NCI-H446 treated with DMSO at 0.1 percent for 48 hours (cell line): ENCODE results near the gene SIX2.

Experiments used
- DNase-seq: peaks from one replicate; lab custom pipeline; 2025; lab: John Stamatoyannopoulos, UW

SIX2 gene

DNA sequence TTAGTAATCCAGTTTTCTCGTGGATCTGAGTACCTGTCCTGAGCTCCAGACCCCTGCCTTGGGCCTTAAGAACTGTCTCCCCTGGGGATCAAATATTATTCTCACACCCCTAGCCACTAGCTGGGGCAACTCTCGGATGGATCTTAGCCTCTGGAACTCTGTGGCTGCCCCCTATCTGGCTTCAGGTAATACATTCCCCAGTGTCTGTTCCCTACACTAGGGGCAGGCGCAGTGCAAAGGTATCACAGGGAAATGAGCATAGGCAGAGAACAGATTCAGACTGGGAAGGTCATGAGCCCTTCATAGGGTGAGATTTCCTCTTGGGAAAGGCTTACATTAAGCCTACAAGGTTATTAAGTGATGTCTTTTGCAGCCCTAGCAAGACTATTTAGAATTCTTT is 11.2 kb upstream of the SIX2 start:
- DNase-seq = no peak

DNA sequence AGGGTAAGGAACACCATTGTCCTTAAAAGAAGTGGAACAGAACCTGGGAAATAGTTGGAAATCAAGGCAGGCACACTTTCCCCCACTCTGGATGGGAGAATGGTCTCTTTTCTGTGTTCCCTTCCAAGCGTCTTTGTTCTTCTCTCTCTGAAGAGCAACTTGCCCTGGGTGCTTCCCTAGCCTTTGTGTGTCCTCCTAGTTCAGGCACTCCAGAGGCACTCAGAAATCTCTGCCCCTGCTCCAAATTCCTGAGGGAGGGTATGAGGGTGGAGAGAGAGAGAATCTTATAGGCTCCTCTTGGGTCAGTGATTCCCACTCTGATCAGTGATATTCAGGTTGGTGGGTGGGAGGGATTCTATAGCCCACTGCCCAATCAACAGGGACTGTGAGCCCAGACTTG is 8.8 kb upstream of the SIX2 start:
- DNase-seq = no peak

DNA sequence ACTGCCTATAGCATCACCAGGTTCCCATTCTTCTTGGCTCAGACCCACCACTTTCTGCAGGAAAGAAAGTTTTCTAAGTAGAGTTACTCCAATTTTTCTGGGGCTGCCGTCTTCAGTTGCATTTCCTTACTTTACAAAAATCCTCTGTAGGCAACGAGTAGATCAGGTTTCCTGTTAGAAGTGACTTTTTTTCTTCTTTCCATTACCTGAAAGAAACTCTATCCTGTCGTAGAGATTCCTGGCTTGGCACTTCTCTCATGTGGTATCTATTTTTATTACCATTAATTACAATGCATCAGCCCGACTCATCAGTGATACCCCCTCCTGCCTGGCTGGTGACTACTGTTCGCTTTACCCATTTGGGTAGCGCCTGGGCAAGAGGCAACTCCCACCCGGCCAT is 5.6 kb upstream of the SIX2 start:
- DNase-seq = no peak

DNA sequence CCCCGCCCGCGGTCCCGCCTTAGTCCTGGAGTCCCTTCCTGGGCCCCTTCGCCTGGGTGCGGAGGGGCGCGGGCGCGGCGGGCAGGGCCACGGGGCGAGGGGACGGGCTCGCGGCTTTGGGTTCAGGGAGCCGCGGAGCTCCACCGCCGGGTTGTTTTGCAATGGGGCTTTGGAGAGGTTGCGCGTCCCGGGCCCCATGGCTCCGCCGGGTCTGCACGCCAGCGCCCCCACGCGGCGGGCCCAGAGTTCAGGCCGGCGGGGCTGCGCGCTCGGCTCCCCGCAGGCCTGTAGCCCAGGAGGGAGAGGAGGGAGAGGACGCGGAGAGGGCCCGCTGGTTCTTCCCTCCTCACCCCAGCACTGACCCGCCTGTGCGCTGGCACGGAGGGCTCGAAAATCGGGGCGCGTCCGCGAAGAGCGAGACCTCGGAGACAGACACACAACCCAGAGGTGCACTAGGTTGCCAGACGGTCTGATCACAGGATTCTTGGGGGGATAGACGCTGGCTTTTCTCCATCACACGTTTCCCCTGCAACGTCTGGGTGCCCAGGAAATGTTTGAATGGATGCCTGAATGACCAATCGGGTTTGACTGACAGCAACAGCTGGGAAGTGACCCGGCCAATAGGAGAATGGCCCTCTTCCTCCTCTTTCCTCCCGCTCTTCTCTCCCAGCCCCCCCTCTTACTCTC is 4.9 kb upstream of the SIX2 start:
- DNase-seq = no peak

DNA sequence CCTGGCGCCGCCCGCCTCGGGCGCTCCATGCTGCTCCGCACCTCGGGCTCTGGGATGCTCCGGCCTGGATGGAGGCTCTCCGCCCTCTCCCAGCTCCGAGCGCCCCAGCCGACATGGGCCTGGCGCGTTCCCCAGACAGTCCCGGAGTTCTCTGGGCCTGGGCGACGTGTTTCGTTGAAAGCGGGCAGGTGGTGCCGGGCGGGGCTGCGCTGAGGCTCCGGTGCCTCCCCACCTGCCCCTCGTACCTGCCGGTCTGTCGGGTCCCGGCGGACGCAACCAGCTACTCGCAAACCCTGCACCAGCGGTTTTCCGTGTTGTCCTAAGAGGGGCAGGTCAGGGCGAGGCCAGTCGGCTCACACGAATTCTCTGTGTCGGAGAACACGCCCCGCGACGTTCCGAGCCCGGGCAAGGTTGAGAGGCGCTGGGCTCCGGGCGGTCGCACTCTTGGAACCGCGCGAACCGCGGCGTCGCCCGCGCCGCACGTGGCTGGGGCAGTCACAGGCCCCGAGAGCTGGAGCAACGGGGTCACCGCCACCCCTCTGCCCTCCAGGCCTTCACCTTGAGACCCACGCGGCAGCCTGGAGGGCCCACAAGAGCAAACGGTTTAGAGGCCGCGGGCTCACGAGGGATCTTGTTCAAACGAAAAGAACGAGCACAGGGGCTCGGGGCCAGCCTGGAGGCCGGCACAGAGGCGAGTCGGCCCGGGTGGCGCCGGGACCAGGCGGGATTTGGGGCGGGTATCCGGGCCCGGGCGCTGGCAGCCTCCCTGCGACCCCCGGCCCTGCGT is 4.2 kb upstream of the SIX2 start:
- DNase-seq = no peak

DNA sequence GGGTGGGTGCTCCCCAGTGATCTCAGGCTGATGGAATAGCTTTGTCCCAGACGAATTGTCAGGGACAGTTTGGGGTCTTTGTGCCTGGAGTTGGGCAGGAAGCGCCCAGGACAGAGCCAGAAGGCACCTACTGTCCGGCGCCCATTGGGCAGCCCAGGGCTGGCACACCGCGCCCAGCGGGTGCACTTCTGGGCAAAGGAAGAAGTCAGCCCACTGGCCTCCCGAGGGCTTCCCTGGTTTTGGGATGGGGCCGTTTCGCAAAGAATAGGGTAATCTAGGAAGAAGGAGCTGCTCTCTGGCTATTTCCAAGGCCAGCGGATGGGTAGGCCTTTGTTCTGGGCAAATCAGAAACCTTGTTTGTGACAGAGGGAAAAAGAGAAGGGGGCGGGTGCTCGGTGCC is 3.5 kb upstream of the SIX2 start:
- DNase-seq = no peak

DNA sequence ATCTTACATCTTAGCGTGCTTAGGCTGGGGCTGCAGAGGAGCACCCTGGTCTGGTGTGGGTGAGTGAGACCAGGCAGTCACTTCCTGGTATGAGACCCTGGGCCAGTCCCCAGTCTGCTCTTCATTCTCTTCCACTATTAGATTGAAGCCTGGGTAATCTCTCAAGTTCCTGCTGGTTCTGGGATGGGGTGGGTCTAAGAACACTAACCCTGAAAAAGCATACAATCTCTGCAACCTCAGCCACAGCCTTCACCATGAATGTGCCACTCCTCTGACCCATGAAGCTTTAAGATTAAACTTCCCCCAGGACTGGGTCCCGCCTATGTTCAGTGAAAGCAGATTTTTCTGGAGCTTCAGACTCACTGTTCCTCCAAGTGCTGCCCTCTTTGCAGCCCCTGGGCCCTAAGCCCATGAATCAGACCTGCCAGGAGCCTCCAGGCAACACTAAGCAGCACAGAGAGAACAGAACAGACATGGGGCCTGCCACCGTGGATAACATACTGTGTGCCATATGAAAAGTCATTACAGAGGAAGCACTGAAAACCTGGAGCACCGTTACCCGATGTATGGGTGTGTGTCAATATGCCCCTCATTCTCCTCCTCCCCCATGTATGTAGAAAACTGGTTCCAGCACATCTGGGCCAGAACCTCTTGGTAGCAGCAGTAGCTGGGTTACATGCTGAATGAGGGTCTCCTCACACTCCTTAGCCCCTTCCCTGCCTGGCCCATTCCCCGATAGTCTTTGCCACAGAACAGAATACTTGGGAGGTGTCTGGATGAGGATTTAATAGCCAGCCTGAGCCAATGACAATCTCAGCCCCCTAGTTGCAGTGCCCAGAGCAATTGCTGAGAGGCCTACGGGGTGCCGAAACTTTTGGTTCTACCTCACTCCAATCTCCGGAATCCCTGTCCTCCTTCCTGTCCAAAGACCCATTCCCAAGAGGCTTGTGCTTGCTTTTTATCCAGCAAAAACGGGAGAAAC is 2.7 kb upstream of the SIX2 start:
- DNase-seq = no peak

DNA sequence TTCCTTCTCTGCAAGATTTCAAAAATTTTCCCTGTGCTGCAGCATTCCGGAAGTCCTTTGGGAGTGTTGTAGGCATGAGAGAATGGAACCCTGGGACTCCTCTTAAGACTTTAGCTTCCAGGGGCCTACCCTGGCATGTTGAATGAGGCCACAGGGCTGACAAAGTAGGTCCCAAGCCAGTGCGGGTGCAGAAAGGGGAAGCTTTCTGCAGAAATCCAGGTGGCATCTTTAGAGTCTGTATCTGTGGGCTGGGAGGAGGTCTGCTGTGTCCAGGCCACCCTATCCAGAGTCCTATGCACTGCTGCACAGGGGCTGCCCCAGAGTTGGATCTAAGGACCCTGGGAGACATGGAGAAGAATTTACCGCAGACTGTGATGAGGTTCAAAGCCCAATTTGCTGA is 1.9 kb upstream of the SIX2 start:
- no peak for DNase-seq

DNA sequence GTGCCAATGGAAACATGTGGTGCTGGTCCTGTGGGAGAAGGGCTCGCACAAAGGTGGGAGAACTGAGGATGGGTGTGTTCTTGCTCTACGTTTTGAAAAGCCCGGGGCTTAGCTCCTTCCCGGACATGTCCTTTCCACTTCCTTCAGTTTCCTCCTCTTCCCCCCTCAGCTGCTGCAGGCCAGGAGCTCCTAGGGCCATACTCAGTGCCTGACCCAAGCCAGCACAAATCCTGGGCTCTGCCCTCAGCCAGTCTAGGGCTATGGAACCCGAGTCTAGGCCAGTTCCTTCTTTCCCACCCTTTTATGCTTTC is 1.4 kb upstream of the SIX2 start:
- no peak for DNase-seq

DNA sequence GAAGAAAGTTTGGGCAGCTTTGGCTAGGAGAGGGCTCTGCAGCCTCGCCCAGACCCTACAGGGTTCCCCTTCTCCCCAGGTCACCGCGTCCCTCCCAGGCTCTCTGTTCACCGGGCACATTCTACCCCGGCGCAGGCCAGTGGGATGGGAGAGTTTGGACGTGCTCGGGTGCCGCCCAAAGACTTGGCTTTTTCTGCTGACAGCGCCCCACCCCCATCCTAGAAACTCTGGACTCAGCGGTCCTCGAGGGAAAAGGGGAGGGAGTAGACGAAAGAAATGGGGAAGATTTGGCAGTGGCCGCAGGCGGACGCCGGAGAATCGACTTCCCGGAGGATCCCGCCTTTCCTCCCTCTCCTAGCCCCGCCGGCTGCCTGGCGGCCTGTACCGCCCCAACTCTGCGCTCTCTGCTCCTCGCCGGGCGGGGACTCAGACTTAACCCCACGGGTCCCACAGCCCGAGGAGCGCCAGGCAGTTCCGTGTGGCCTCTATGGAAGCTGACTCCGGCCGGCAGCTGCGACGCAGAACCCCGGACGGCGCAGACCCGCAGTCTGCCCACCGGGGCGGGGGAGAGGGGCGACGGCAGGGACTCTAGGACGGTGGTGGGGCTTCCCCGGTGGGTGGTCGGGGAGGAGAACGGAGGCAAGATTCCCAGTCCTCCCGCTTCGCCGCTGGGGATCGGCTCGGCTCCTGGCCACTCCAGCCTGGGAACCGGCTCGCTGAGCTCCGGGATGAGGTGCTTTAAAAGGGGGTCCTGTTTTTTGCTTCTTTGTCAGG is 863 bp upstream of the SIX2 start:
- no peak for DNase-seq

DNA sequence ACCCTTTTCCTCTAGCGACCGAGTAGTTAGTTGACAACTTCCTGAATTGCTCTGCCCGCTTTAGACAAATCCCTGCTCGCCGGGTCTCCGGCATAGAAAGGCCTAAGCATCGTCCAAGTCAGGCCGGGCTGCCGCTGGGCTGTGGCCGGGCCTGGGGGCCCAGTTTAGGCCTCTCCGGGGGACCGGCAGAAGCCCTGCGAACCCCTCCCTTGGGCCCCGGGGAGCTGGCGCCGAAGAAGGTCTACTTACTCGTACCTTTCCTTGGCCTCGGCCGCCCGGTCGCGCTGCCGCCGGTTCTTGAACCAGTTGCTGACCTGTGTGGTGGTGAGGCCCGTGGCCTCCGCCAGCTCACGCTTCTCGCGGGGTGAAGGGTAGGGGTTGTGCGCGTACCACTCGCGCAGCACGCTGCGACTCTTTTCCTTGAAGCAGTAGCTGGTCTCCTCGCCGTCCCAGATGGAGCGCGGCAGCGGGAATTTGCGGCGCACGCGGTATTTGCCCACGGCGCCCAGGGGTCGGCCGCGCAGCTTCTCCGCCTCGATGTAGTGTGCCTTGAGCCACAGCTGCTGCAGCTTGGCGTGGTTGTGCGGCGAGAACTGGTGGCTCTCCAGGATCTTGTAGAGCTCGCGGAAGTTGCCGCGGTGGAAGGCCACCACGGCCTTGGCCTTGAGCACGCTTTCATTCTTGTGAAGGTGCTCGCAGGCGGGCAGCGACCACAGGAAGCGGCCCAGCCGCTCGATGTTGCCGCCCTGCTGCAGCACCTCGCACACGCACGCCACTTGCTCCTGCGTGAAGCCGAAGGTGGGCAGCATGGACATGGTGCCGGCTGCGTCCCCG is 739 bp downstream of the SIX2 start:
- DNase-seq = no peak

DNA sequence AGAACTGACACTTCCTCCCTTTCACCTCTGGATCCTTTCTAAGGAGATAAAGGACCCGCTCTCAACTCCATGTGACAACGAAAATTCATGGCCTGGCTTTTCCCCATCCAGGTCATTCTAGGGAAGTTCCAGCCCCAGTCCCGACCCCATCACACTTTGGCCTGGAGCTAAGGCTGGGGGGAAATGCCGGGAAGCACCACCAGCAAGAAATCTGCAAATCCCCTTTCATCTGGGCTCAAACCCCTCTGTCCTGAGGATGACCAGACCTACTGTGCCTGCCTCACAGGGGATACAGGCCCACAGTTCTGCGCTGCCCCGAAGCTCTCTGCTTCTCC is 1.3 kb downstream of the SIX2 start:
- DNase-seq = no peak

DNA sequence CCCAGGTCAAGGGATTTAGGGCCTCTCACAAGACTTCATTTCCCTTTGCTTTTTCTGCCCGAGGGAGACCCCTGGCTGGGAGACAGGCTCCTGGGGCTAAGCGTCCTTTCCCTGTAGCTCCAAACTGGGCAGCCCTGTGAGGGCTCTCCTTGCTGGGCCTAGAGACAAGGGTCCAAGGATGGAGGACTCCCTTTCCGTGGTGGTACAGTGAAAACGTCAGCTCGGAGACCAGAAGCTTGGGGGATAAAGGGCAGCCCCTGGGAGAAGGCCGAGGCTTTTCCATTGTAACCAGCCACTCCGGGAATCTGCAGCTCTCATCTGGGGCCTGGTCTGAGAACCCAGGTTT is 2.3 kb downstream of the SIX2 start:
- no peak for DNase-seq

DNA sequence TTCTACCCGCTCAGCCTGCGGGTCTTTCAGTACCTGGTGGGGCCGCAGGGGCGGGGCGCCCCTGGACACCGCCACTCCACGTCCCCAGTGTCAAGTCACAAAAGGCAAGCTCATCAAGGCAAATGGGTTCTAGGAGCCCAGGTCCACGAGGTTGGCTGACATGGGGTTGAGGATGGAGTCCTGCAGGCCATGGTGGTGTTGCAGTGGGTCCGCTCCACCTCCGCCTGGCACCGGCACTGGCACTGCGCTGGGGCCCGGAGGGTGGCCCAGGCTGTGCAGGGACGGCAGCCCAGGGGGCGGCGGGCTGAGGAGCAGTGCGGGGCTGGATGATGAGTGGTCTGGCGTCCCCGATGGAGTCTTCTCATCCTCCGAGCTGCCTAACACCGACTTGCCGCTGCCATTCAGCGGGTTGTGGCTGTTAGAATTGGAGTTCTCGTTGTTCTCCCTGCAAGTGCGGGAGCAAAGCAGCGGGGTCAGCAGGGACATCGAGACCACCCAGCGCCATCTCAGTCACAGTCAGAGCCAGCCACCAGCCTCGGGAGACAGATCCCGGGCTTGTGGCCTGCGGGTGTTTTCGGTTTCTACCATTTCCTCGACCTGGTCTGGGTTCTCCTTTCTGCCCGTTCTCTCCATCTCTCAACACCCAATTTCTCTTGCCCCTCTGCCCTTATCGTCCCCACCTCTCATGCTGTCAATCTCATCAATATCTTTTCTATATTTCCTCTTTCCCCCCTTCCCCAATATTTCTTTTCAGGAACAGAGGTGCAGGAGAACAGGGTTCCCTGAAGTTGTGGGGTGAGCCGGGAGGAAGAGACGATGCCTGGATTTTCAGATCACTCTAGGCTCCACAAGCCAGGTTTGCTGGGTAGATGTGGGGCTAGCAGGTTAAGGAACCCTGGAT is 3.0 kb downstream of the SIX2 start:
- no peak for DNase-seq

DNA sequence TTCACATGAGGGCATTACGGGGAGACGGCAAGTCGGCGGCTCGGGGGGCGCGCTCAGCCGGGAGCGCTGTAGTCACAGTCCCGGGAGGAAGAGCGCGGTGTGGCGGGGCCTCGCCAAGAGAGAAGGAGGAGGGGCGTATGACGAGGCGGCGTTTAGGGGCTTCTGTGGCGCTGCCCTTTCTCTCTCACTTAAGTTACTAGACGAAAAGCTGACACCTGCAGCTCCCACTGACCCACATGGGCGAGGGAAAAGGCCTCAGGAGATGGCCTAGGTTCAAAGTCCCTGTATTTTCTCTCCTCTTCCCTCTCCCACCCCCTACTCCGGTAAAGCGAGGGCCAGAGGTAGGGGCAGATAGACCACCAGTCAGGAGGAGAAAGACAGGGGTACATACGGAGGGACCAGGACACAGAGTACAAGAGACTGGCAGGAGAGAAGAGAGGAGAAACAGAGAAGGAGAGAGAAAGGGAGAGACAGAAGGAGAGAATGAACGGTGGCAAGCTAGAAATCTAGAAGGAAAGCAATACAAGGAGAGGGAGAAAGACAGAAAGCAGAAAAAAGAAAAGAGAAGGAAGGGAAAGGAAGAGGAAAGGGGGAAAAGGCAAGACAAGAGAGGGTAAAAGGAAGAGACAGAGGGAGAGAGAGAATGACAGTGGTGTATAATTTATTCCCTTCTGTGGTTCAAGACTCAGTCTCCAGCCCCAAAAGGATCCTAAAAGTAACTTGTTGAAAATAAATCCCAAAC is 3.8 kb downstream of the SIX2 start:
- no peak for DNase-seq

DNA sequence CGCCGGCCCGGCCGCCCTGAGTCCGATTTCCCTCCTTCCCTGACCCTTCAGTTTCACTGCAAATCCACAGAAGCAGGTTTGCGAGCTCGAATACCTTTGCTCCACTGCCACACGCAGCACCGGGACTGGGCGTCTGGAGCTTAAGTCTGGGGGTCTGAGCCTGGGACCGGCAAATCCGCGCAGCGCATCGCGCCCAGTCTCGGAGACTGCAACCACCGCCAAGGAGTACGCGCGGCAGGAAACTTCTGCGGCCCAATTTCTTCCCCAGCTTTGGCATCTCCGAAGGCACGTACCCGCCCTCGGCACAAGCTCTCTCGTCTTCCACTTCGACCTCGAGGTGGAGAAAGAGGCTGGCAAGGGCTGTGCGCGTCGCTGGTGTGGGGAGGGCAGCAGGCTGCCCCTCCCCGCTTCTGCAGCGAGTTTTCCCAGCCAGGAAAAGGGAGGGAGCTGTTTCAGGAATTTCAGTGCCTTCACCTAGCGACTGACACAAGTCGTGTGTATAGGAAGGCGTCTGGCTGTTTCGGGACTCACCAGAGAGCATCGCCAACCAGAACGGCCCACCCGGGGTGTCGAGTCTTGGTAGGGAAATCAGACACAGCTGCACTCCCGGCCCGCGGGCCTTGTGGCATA is 4.6 kb downstream of the SIX2 start:
- no peak for DNase-seq

DNA sequence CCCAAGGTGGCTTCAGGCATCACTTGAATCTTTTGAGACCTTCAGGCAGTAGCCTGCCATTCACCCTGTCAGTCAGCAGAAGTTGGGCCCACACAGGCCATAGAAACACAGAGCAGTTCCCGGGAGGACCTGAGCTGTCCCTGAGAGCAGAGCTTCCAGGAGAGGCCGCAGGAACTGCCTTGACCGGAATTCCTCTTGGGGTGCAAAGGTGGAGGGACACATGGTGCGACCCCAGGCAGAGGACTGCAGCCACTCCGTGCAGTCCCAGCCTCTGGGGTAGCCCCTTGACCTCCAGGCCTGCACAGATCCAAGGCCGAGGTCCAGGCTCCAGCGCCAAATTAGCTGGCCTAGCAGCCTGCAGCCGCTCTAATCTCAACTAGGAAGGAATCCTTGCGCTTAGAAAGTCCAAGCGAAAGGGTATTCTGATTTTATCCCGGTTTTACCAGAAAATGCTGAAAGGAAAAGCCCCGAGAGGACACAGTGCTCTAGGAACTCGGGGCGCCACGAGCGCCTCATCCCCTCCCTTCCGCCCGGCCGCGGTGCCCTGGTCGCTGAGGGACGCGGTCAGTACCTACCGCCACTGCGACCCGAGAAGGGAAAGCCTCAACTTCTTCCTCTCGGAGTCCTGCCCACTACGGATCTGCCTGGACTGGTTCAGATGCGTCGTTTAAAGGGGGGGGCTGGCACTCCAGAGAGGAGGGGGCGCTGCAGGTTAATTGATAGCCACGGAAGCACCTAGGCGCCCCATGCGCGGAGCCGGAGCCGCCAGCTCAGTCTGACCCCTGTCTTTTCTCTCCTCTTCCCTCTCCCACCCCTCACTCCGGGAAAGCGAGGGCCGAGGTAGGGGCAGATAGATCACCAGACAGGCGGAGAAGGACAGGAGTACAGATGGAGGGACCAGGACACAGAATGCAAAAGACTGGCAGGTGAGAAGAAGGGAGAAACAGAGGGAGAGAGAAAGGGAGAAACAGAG is 5.4 kb downstream of the SIX2 start:
- DNase-seq = no peak

DNA sequence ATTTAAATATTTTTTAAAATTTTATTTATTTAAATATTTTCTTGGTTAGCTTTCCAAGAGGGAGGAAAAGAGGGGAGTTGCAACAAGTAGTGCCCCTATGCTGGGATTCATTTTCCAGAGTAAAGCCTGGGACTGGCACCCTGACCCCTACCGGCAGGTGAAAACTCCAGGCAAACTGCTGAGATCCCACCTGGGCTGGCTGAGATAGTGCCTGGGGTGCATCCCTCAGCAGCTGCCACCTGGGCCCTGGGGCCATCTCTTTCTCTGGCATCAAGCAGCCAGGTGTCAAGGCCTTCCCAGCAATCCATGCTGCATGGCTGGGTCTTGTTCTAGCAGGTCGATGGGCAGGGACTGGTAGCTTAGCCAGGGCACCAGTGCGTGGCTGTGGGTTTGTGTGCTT is 6.6 kb downstream of the SIX2 start:
- DNase-seq = no peak
